NCI-H345 treated with DMSO at 0.1 percent for 48 hours (cell line): ENCODE measurements around the gene ADAMTS17.

Source experiments
- DNase-seq: peaks from one replicate; lab custom pipeline; 2025; ENCODE audit not compliant: unreplicated experiment; lab: John Stamatoyannopoulos, UW

Gene ADAMTS17

GRCh38 chr15:100341750-100342560 is at the start of gene ADAMTS17:
Gene ADAMTS17 (minus strand): TSS chr15:100341975. CDS start chr15:100341899, 76 bp downstream.
- DNase-seq = peak; percentile 75

DNA sequence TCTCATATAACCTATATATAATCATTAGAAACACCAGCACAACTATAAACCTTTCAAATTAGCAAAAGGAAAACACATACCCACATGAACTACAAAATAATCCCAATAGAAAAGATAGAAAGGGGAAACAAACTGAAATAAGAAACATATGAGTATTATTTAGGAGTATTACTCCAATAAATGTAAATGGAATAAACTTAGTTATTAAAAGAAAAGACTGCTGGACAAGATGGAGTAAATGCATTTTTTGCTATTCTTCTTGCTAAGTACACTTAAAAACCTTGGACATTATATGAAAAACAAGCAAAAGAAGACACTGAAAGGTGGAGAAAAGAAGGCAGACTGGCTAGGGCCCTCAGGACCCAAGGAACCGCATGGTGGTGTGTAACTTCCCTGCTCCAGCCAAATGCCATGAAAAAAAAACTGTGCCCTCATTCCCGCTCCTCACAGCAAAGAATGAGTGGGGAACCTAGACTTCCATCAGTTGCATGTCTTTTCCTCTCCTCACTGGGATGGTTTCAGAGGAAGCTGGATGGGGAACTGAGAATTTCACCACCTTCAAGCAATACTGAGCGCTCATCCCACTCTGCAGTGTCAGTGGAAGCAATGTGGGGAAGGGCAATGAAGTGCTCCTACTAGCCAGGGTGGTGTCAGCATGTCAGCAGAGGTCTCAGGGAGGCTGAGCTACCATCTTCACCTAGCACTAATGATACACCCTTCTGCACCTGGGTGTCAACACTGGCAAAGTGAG is 43.7 kb upstream of the ADAMTS17 start:
- DNase-seq = no peak

DNA sequence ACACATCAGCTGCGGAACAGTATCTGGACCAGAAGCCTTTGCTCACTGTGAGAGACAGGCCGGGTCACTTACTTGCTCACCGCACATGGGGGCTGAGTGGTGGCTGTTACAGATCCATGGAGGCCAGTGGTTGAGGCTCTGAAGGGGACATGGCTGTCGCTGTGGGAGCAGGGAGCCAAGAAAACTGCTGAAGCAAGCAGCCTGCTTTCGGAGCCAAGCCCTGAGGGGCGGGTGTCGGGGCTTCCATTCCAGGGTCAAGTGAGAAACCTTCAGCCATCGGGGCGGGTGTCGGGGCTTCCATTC is 42.3 kb upstream of the ADAMTS17 start:
- no peak for DNase-seq

DNA sequence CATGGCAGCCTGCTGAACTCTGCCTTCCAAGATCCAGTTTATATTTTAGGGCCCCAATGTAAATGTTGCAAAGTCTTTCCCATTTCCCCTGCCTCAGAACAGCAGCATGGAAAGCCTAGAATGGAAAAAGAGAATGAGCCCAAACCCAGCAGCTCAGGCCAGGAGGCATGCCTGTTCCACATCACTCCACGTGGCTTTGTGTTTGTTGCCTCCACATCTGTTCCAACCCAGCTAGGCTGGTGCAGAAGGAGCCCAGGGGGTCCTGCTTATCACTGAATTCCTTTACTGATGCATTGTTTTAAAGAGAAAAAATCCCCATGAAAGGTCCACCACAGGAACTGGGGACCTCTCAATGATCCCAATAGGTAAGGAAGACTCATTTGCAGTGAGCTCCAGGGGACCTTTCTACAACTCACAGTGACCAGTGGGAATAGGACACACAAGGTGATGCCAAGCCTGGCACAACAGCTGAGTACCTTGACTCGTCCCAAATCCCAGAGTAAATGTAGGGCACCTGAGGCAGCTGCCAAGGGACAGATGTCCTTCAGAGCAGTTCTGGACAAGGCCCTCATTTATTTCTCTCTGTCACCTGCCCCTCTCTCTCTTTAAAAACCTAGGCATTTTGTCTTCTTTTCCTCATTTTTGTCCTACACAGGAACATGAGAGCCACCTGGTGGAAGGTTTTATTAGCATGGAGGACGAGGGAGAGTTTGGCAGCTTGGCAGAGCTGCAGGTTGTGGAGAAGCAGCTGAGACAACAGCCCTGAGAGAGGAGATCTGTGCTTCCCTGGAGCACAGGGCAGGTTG is 41.7 kb upstream of the ADAMTS17 start:
- no peak for DNase-seq

DNA sequence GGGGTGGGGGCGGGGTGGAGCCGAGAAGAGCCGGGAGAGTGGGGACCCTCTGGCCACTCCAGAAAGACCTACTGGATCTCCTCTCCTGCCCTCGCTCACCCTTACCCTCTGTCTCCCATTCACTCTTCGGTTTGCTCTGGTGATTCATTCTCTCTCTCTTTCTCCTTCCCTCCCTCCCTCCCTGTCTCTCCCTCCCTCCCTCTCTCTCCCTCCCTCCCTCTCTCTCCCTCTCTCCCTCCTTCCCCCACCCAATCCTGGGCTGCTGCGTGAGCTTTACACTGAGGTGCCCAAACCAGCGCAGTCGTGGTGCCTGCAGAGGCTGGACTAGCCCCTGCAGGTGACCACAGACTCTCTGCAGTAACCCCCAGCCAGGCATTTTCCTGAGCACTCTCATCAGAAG is 32.2 kb upstream of the ADAMTS17 start:
- DNase-seq = no peak

- no peak for DNase-seq
Measured at GRCh38 chr15:100373120-100373896, 31.5 kb upstream of the ADAMTS17 start.

GRCh38 chr15:100372739-100373119 is 31.0 kb upstream of the ADAMTS17 start:
- no peak for DNase-seq

DNA sequence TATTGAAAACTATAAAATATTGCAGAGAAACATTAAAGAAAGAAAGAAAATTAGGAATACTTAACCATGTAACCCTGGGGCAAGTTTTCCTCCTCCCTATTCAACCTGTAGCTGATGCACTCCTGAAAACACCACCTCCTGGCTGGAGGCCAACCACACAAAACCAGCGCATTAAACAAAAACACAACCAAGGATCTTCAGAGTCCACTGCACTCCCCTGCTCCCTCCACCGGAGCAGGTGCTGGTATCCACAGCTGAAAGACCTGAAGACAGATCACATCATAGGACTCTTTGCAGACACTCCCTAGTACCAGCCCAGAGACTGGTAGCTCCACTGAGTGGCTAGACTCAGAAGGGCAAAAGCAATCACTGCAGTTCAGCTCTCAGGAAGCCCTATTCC is 13.6 kb upstream of the ADAMTS17 start:
- DNase-seq = no peak

DNA sequence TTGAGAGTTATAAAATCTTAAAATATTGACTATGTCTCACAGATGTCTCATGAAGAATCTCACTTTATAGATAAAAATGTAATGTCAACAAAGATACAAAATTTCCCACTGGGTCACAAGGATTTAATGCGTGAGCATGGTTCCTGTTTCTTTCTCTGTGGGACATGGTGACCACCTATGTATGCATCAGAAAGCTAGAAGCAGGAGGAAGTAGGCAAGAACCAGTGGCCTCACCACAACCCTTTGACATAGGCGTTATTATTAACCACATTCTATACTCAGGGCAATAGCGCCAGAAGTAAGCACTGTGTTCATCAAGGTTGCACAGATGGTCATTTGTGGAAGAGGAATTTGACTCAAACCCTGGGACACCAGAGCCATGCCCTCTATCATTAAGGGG is 11.7 kb upstream of the ADAMTS17 start:
- DNase-seq = no peak

DNA sequence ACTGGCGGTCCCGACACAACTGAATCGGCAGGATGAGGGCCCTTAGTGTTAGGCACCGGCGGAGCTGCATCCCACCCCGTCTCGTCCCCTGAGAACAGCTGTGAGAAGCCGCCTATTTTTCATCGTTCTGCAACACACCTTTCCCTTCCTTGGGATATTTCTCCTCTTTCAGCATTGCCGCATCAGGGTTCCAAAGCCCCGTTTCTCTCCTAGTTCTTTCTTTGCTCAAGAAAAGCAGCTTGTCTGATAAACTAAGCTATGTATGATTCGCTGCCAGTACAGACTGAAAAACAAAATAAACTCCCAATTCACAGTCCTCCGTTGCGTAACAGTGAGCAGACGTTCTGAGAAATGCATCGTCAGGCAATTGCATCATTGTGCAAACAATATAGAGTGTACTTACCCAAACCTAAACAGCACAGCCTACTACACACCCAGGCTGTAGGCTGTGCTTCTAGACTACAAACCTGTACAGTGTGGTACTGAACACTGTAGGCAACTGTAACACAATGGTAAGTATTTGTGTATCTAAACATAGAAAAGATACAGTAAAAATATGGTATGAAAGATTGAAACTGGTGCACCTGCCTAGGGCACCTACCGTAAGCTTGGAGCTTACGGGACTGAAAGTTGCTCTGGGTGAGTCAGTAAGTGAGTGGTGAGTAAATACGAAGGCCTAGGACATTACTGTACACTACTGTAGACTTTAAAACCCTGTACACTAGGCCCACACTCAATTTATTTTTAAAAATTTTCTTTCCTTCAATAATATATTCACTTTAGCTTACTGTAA is 8.9 kb upstream of the ADAMTS17 start:
- DNase-seq = peak; percentile 39

GRCh38 chr15:100349696-100350433 is 8.1 kb upstream of the ADAMTS17 start:
- DNase-seq = peak; percentile 65

DNA sequence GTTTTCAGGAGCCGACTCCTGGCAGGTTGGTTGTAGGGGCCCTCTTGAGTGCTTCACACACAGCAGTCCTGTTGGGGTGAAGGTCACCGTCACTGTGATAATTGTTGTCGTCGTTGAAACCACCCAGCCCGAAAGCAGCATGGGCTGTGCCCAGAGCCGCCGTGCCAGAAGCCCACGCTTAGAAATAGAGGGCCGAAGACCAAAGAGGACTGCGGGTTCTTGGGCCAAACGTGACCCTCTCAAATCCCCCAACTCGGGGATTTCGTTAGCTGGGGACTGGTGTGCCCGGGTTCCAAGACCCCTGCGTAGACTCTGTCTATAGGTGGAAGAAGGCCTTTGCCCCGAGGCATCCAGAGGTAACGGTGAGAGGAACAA is 7.5 kb upstream of the ADAMTS17 start:
- DNase-seq = no peak

DNA sequence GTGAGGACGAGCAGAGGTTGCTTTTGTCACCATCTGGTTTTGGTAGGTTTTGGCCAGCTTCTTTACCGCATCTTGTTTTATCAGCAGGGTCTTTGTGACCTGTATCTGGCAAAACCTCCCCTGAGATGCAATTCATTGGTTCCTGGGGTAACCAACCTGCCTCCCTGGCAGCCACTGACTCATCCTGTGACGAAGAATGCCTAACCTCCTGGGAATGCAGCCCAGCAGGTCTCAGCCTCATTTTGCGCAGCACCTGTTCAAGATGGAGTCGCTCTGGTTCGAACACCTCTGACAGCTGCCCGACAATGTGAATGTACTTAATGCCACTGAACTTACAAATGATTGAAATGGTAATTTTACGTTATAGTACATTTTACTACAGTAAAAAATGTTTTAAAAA is 6.8 kb upstream of the ADAMTS17 start:
- DNase-seq = no peak

- DNase-seq = no peak
Measured at GRCh38 chr15:100346866-100347512, 5.2 kb upstream of the ADAMTS17 start.

DNA sequence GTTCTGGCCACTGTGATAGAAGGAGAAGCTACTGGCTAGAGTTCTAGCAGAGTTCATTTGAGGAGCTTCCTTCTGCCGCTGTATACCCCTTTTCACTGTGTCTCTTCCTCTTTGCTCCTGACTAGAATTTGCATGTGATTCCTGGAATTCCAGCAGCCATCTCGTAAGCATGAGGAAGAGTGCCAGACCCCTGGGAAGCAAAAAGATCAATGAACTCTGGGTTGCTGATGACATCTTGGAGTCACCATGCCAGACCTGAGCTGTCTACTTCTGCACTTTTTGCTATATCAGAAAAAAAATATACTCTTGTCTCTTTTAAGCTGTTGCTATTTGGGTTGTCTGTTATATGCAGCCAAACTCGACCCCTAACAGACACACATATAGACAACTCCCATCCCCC is 3.7 kb upstream of the ADAMTS17 start:
- DNase-seq = no peak

GRCh38 chr15:100343251-100343650 is 1.5 kb upstream of the ADAMTS17 start:
- DNase-seq = no peak

GRCh38 chr15:100341239-100341749 is 481 bp downstream of the ADAMTS17 start:
- no peak for DNase-seq

DNA sequence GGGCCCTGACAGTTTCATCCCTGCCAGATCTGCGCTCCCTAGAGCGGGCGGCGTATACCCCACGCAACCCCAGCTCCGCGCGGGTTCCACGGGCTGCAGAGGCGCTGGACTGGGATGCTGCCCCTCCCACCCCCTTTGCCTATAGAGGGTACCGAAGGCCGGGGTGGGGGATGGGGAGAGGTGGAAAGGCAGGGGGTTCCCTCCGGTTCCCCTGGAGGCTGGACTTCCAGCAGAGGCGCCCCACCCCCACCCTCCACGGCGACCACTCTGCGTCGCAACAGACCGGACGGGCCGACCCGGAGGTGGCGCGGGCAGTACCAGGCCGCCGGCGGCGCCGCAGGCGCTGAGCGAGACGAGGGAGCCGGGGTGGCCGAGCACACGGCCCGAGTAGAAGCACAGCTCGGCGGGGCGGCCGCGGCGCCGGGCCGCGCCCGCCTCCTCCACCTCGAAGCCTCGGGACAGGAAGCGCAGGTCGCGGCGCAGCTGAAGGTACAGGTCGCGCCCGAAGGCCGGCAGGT is 995 bp downstream of the ADAMTS17 start:
- DNase-seq = no peak

GRCh38 chr15:100339999-100340398 is 1.8 kb downstream of the ADAMTS17 start:
- DNase-seq = no peak
